Osteocyte (in vitro differentiated cells): ENCODE data around the gene NUPR2. TPM values are rescaled to one million over a fixed set of nuclear protein-coding genes. Genes with fewer than 3 reads are reported as not detected.
A peak's percentile ranks its signal among the peaks of the same experiment; 100 is the strongest.
"Not testable (repeated sequence)": the region's sequence is repeated elsewhere in the genome, so short reads cannot be mapped to it uniquely, and the experiment has no call there.

ENCODE experiments used
- DNase-seq: peaks from one replicate; pipeline ENCODE4 v3.0.0; 2021; ENCODE audit warnings: mixed read lengths; ENCODE audit not compliant: unreplicated experiment; ENCODE audit errors: extremely low spot score
- H3K27ac Mint-ChIP-seq: one replicate; pipeline ENCODE4 v1.8.0; 2021; ENCODE audit warnings: mild to moderate bottlenecking, mixed read lengths; ENCODE audit not compliant: unreplicated experiment
- H3K27me3 Mint-ChIP-seq: one replicate; pipeline ENCODE4 v1.8.0; 2021; ENCODE audit warnings: mixed read lengths; ENCODE audit not compliant: unreplicated experiment
- H3K36me3 Mint-ChIP-seq: one replicate; pipeline ENCODE4 v1.8.0; 2021; ENCODE audit warnings: mixed read lengths; ENCODE audit not compliant: unreplicated experiment
- H3K4me1 Mint-ChIP-seq: one replicate; pipeline ENCODE4 v1.8.0; 2021; ENCODE audit warnings: mixed read lengths; ENCODE audit not compliant: unreplicated experiment
- H3K4me3 Mint-ChIP-seq: one replicate; pipeline ENCODE4 v1.8.0; 2021; ENCODE audit warnings: mild to moderate bottlenecking, moderate library complexity, mixed read lengths; ENCODE audit not compliant: unreplicated experiment
- H3K9me3 Mint-ChIP-seq: one replicate; pipeline ENCODE4 v1.8.0; 2021; ENCODE audit warnings: mixed read lengths; ENCODE audit not compliant: unreplicated experiment
- total RNA-seq: library from RNA; stranded (reverse); gene quantifications from 2 replicates; pipeline ENCODE4 v1.2.1, GENCODE V29; 2021
- TF ChIP-seq, protein P1 (sequence below): fragments of 200-600 bp; sonication (generic); IDR thresholded peaks from 2 replicates; pipeline ENCODE4 v1.5.0; 2021; ENCODE audit warnings: antibody characterized with exemption, mild to moderate bottlenecking, moderate library complexity

Gene NUPR2
- total RNA-seq, 1 donor from 2014 or later: not detected

DNA sequence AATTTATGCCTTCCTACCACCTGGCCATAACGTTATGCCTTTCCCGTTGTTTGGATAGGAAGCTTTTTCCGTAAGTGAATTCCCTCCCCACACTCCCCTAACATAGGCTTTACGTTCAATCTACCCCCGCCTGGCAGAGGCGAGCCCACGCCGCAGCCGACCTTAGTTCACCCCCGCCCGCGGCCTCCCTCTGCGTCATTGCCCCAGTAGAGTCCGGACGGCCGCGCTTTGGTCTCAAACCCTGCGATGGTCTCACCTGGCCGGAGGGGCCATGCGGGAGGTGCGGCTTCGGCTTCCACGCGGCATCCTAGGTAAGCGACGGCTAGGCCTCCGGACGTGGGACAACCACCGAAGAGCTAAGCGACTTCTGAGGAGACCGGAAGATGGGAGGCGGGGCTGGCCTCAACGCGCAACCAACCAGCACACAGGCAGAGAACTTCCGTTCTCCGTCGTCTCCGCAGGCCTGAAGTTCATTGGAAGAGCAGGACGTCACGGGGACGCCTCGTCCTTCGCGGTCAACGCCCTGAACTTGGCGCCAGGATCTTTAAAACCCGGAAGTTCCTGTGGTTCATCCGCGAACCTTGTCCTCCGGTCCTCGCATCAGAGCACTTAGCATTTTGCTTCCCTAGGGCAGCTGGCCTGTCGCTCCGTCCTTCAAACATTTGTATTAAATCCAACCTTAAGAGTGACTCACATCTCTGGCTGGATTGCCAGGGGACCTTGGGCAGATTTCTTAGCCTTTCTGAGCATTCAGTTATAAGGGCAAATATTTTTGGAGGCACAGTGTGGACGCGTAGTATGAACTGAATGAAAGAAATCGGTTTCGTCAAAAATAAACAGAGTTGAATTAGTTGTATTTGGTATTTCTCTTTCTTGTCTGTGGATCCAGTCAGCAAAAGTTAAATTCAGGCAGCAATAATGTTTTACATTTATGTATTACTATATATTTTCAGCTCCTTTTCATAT is 9.8 kb downstream of the NUPR2 start, which contains the start of gene CHCHD2:
Gene CHCHD2, minus strand, starts transcription at position 369 of the 966 bp plus-strand sequence. Its CDS starts 63 bp downstream, at position 306.
- peaks cover 23% of the 10 kb centered on the region for H3K4me1 Mint-ChIP-seq
- no peaks in the 10 kb centered on the region for H3K9me3 Mint-ChIP-seq
- H3K4me3 Mint-ChIP-seq: peak within 1 kb of the TSS; percentile 96
- TF ChIP-seq, protein P1, sequence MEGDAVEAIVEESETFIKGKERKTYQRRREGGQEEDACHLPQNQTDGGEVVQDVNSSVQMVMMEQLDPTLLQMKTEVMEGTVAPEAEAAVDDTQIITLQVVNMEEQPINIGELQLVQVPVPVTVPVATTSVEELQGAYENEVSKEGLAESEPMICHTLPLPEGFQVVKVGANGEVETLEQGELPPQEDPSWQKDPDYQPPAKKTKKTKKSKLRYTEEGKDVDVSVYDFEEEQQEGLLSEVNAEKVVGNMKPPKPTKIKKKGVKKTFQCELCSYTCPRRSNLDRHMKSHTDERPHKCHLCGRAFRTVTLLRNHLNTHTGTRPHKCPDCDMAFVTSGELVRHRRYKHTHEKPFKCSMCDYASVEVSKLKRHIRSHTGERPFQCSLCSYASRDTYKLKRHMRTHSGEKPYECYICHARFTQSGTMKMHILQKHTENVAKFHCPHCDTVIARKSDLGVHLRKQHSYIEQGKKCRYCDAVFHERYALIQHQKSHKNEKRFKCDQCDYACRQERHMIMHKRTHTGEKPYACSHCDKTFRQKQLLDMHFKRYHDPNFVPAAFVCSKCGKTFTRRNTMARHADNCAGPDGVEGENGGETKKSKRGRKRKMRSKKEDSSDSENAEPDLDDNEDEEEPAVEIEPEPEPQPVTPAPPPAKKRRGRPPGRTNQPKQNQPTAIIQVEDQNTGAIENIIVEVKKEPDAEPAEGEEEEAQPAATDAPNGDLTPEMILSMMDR: no peak
- peaks cover 5% of the 10 kb centered on the region for H3K27me3 Mint-ChIP-seq
- peaks cover 10% of the 10 kb centered on the region for H3K36me3 Mint-ChIP-seq
- peak within 1 kb of the TSS; percentile 98 for H3K27ac Mint-ChIP-seq
- peak; percentile 97 for DNase-seq

DNA sequence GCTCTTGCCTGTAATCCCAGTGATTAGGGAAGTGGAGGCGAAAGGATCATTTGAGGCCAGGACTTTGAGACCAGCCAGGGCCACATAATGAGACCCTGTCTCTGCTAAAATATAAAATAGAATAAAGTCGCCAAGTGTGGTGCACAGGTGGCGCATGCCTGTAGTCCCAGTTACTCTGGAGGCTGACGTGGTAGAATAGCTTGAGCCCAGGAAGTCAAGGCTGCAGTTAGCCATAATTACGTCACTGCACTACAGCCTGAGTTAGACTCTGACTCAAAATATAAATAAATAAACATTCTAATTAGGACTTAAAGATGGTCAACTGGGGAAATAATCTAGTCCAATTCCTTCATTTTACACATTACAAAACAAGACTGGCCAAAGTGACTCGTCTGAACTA is 10.7 kb downstream of the NUPR2 start:
- Mint-ChIP-seq H3K27me3 (peaks cover 3% of the 10 kb centered on the region), H3K36me3 (peaks cover 19% of the 10 kb centered on the region), H3K4me3 (peak overlapping the region; percentile 96), H3K9me3 (no peaks in the 10 kb centered on the region), H3K27ac (peak overlapping the region; percentile 98), H3K4me1 (peaks cover 23% of the 10 kb centered on the region)
- TF ChIP-seq, protein P1: no peak
- DNase-seq: no peak

DNA sequence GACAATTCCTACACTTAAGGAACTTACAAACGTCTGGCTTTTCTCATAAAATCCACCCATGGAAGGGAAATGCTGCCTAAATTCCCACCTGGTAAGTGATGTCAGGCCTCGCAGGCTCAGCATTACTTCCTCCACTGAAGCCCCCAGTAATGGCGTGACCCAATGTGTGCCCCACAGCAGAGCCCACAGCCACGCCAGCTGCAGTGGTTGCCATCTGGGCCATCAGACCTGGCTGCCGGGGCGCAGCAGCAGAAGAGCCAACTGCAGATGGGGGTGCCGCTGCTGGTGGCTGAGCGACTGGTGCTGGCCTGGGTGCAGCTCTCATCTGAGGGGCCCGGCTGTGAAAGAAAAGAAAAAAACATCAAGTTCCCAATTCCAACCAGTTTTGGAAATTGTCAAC is 12.1 kb downstream of the NUPR2 start:
- H3K9me3 Mint-ChIP-seq: not testable (repeated sequence)

DNA sequence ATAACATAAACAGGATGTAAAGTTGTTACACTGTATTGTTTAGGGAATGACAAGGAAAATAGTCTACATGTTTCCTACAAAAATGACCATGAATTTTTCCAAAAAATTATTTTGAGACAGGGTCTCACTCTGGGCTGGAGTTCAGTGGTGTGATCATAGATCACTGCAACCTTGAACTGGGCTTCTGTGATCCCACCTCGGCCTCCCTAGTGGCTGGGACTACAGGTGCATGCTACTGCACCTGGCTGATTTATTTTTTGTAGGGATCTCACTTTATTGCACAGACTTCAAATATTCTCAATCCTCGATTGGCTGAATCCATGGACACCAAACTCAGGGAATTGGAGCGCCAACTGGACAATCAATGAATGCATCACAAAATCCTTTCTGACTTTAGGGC is 16.6 kb downstream of the NUPR2 start:
- TF ChIP-seq, protein P1: no peak
- peaks cover 2% of the 10 kb centered on the region for H3K4me1 Mint-ChIP-seq
- DNase-seq: no peak

More for the DNA sequence above, 12.1 kb downstream of the NUPR2 start:
- Mint-ChIP-seq H3K36me3 (peaks cover 27% of the 10 kb centered on the region), H3K4me1 (peaks cover 23% of the 10 kb centered on the region)
- H3K4me3 Mint-ChIP-seq, H3K27me3 Mint-ChIP-seq, DNase-seq, H3K27ac Mint-ChIP-seq: not testable (repeated sequence)

DNA sequence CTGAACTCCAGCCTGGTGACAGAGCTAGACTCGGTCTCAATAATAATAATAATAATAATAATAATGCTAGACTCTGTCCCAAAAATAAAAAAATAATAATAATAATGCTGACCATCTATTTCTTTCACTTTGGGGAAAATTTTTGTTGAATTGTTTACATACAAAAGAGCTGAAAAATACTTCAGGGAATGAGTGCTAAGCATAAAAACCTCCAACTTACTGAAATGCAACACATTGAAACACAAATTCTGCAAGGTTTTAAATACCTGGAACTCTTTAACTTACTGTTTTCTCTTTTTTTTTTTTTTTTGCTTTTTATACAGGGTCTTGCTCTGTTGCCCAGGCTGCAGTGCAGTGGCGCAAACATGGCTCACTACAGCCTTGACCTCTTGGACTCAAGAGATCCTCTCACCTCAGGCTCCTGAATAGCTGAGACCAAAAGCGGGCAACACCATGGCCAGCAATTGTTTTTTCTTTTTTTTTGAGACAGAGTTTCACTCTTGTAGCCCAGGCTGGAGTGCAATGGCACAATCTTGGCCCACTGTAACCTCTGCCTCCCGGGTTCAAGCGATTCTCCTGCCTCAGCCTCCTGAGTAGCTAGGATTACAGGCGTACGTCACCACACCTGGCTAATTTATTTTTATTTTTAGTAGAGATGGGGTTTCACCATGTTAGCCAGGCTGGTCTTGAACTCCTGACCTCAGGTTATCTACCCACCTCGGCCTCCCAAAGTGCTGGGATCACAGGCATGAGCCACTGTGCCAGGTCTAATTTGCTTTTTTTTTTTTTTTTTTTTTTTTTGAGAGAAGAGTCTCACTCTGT is 17.8 kb downstream of the NUPR2 start:
- peaks cover 22% of the 10 kb centered on the region for H3K36me3 Mint-ChIP-seq
- not testable (repeated sequence) for H3K27ac Mint-ChIP-seq, H3K4me3 Mint-ChIP-seq, H3K4me1 Mint-ChIP-seq, DNase-seq, H3K27me3 Mint-ChIP-seq, H3K9me3 Mint-ChIP-seq

More for the DNA sequence above, 16.6 kb downstream of the NUPR2 start:
- H3K9me3 Mint-ChIP-seq: no peaks in the 10 kb centered on the region
- no peaks in the 10 kb centered on the region for H3K27me3 Mint-ChIP-seq
- H3K36me3 Mint-ChIP-seq: peaks cover 27% of the 10 kb centered on the region
- no peak overlapping the region for H3K4me3 Mint-ChIP-seq
- H3K27ac Mint-ChIP-seq: no peak overlapping the region
